K562 (cell line): ENCODE results near the gene IQCE. TPM values are rescaled to one million over a fixed set of nuclear protein-coding genes. Genes with fewer than 3 reads are reported as not detected.
A peak's percentile ranks its signal among the peaks of the same experiment; 100 is the strongest.

Experiments
- ATAC-seq: fragments of 200-7000 bp; cut with Tn5 transposase; 3 replicates; pipeline ENCODE4 v1.9.1; 2020; ENCODE audit warnings: moderate library complexity
- BruUV-seq: library from RNA; stranded (reverse); fragments of 400-500 nt; replicated peaks from 2 replicates; lab custom pipeline; 2021; lab: Mats Ljungman, UMichigan
- CTCF ChIA-PET: fragments of 300-600 bp; formaldehyde crosslinking; extraction: SDS; loops from one replicate; lab custom pipeline; 2021; ENCODE audit warnings: low intra/inter-chr PET ratio; lab: Yijun Ruan, JAX
- POLR2A ChIA-PET: fragments of 300-600, 350-650 bp; sonication (Branson Sonifier 250); formaldehyde crosslinking; extraction: SDS; loops from one replicate; lab custom pipeline; 2021; ENCODE audit warnings: antibody characterized with exemption, inconsistent platforms; lab: Yijun Ruan, JAX
- DNase-seq, 4 experiments: peaks; one replicate each; pipeline versions ENCODE4 v3.0.0 to v3.0.0-alpha.2; 2011 to 2018; ENCODE audit warnings: low spot score in 3 of 4, mixed read lengths in 3 of 4; ENCODE audit errors: extremely low read depth in 1 of 4
- FAIRE-seq: peaks from 2 replicates; lab custom pipeline; 2011; peaks lifted over from hg19 to GRCh38; lab: Jason Lieb, UNC
- H2AFZ ChIP-seq: 2 replicates; pipeline ENCODE4 v1.6.0; 2011; ENCODE audit warnings: low read depth, low read length, control low read depth, inconsistent platforms
- H3K27ac ChIP-seq: fragments of 200-600 bp; 3 replicates; pipeline ENCODE4 v1.8.0; 2011; ENCODE audit warnings: low read depth, mild to moderate bottlenecking, control low read depth, inconsistent platforms, low read length, moderate library complexity, mixed read lengths; ENCODE audit errors: extremely low read depth
- H3K27me3 ChIP-seq, 2 experiments: fragments of 300-600 bp in 1 of 2; 2 replicates in 1 of 2; 3 replicates in 1 of 2; pipeline versions ENCODE4 v1.6.0 to v1.8.0; 2011; ENCODE audit warnings: inconsistent platforms in 2 of 2, low read length in 2 of 2, mild to moderate bottlenecking in 1 of 2, mixed read lengths in 1 of 2, moderate library complexity in 1 of 2; ENCODE audit not compliant: control insufficient read depth in 2 of 2, insufficient read depth in 2 of 2
- H3K36me3 ChIP-seq: fragments of 300-600 bp; 3 replicates; pipeline ENCODE4 v1.8.0; 2011; ENCODE audit warnings: mild to moderate bottlenecking, low read length, inconsistent platforms; ENCODE audit not compliant: control insufficient read depth, insufficient read depth
- H3K4me1 ChIP-seq, 2 experiments: fragments of 200-600 bp in 1 of 2; replicated peaks in 1 of 2; 2 replicates in 1 of 2; 3 replicates in 1 of 2; pipeline versions ENCODE4 v1.5.1 to v1.8.0; 2011; ENCODE audit warnings: inconsistent platforms in 2 of 2, low read length in 2 of 2, mild to moderate bottlenecking in 1 of 2, mixed read lengths in 1 of 2, moderate library complexity in 1 of 2; ENCODE audit not compliant: control insufficient read depth in 2 of 2, insufficient read depth in 2 of 2
- H3K4me2 ChIP-seq: 2 replicates; pipeline ENCODE4 v1.6.1; 2011; ENCODE audit warnings: low read length, control low read depth, inconsistent platforms, mixed read lengths; ENCODE audit not compliant: insufficient read depth
- H3K4me3 ChIP-seq: fragments of 200-600 bp; sonication (generic), shearing (Covaris generic); 2 replicates; pipeline ENCODE4 v1.5.1; 2016; ENCODE audit warnings: control low read depth, inconsistent platforms
- H3K79me2 ChIP-seq: fragments of 200-600 bp; 3 replicates; pipeline ENCODE4 v1.8.0; 2011; ENCODE audit warnings: low read length, inconsistent platforms; ENCODE audit not compliant: control insufficient read depth, insufficient read depth
- H3K9ac ChIP-seq, 2 experiments: 2 replicates each; pipeline versions ENCODE4 v1.6.0 to v1.6.1; 2011; ENCODE audit warnings: low read depth in 2 of 2, low read length in 2 of 2, control low read depth in 1 of 2, inconsistent platforms in 1 of 2, mild to moderate bottlenecking in 1 of 2, mixed read lengths in 1 of 2; ENCODE audit not compliant: insufficient read depth in 1 of 2
- H3K9me1 ChIP-seq: one replicate; pipeline ENCODE4 v1.6.0; 2011; ENCODE audit warnings: inconsistent platforms, mild to moderate bottlenecking, low read length, moderate library complexity; ENCODE audit not compliant: control insufficient read depth, insufficient read depth
- H3K9me3 ChIP-seq: replicated peaks from 2 replicates; pipeline ENCODE4 v1.5.1; 2011; ENCODE audit warnings: low read depth, low read length, inconsistent platforms; ENCODE audit not compliant: control insufficient read depth, insufficient read depth
- H4K20me1 ChIP-seq: replicated peaks from 2 replicates; pipeline ENCODE4 v1.6.1; 2011; ENCODE audit warnings: low read length, inconsistent platforms, mixed read lengths; ENCODE audit not compliant: control insufficient read depth, insufficient read depth
- BHLHE40 ChIP-seq: IDR thresholded peaks from 2 replicates; pipeline ENCODE4 v1.6.1; 2011; ENCODE audit warnings: low read length, improper control_type of control experiment
- CBX1 ChIP-seq: sonication (generic); IDR thresholded peaks from 2 replicates; pipeline ENCODE4 v1.6.1; 2016; ENCODE audit warnings: antibody characterized with exemption, low read depth, mild to moderate bottlenecking
- FOXA3 ChIP-seq, 2 experiments: fragments of 450-650 bp in 1 of 2; sonication (generic) in 1 of 2; formaldehyde crosslinking; IDR thresholded peaks in 1 of 2; conservative IDR thresholded peaks in 1 of 2; 2 replicates each; pipeline versions ENCODE4 v1.4.0 to v1.8.0; 2020 to 2022; ENCODE audit warnings: mild to moderate bottlenecking in 2 of 2, missing genetic modification reagents in 1 of 2
- HLTF ChIP-seq: fragments of 450-650 bp; IDR thresholded peaks from 2 replicates; pipeline ENCODE4 v1.6.1; 2016
- WGBS: fragments of 100-300 bp; shearing (Covaris generic); methylation state at CpG from one replicate; pipeline ENCODE4 v1.1.6; 2016; ENCODE audit warnings: low coverage, mixed read lengths; ENCODE audit not compliant: insufficient coverage; ENCODE audit errors: missing lambda C conversion rate; 5-methylcytosine and 5-hydroxymethylcytosine counted together
- in situ Hi-C: fragments of 300-500 bp; cut with MboI; formaldehyde crosslinking; loops from 4 replicates; pipeline ENCODE4 v1.15.0; 2018; ENCODE audit warnings: inconsistent platforms, mixed read lengths
- intact Hi-C: fragments of 100-400 bp; cut with micrococcal nuclease; formaldehyde crosslinking; loops from 2 replicates; pipeline ENCODE4 v1.14.2; 2022
- polyA plus RNA-seq, 8 experiments: library from polyadenylated mRNA; depleted of rRNA in 4 of 8; stranded (reverse) in 5 of 8; unstranded in 3 of 8; fragments of >200 nt; fragmentation: Nextera tagmentation in 2 of 8; fragmentation: Illumina TruSeq in 1 of 8; extraction: Ambion mirVana in 2 of 8; extraction: Trizol in 1 of 8; gene quantifications; 2 replicates each; pipeline versions ENCODE4 v1.2.1 to v1.2.3, GENCODE V29; 2011 to 2014; ENCODE audit warnings: inconsistent platforms in 1 of 8, missing spikeins in 1 of 8
- total RNA-seq, 7 experiments: library from RNA; depleted of rRNA in 6 of 7; stranded (reverse); fragments of >200 nt in 6 of 7; fragmentation: Illumina TruSeq in 2 of 7; extraction: Trizol in 2 of 7; gene quantifications; 2 replicates each; pipeline versions ENCODE4 v1.2.1 to v1.2.3, GENCODE V29; 2011 to 2021; ENCODE audit warnings: low replicate concordance in 1 of 7
- TF ChIP-seq, protein P1 (sequence below): sonication (generic); formaldehyde crosslinking; IDR thresholded peaks from 2 replicates; pipeline ENCODE4 v1.8.0; 2022; ENCODE audit warnings: missing genetic modification reagents, mild to moderate bottlenecking, moderate library complexity, borderline replicate concordance

The IQCE gene
- total and polyA plus RNA-seq, 9 of the 15 experiments (the other 6 are each of a cell fraction or from before 2014, with no cell fraction given), result 0.18 to 8.5 (median 4.2) TPM

DNA sequence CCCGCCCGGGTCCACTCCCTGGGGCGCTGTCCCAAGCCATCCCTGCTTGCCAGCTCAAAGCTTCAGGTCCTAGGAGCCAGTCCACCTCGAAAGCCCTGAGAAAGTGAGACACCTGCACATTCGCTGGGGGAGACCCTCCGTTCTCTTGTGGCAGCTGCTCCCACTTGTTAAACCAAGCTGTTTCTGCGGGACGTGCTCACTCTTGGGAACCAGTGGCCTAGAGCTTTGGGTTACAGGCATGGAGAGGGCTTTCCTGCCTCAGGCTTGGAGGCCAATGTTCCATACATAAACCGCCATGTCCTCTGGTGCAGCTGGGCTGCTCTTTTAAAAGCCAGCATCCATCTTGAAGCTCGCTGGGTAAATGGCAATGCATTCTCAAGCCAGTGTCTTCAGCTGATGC lies 53.1 kb downstream of the IQCE start:
- Histone ChIP-seq H3K27ac (no peak overlapping the region), H4K20me1 (0 out of 2 replicates have a peak, but pooled peaks cover 6% of the 10 kb centered on the region), H3K36me3 (no peaks in the 10 kb centered on the region), H3K9me1 (no peaks in the 10 kb centered on the region), H3K27me3 (no peaks in the 10 kb centered on the region), H3K4me3 (no peak overlapping the region), H3K4me2 (peak overlapping the region; percentile 8; the same call in 1 of the 2 replicates), H3K9me3 (no peaks in the 10 kb centered on the region), H3K79me2 (no peaks in the 10 kb centered on the region), H3K9ac (peak overlapping the region in 1 of 2 experiments; percentile 77; a peak in 2 of 4 replicates), H2AFZ (0 out of 2 replicates have a peak overlapping the region, but pooled peaks have one; percentile 49), H3K4me1 (peaks cover 10 to 38% of the 10 kb centered on the region in 2 experiments; a peak in 4 of 5 replicates)
- in situ Hi-C loops, result no loop called here
- POLR2A ChIA-PET, result interaction anchor here (0.6 to 1.1 kb wide), 4 partner anchors 9 to 26 kb away, joined by 3 read pairs; partner anchors contain the start of gene TTYH3
- ATAC-seq (no peak), FAIRE-seq (no peak), DNase-seq (no peak)
- CTCF ChIA-PET, result interaction anchor here (0.6 kb wide), 1 partner anchor 57 kb away, joined by 3 read pairs; no protein-coding TSS in a partner anchor
- no TSS peak for BruUV-seq
- 30% methylated on average over 9 of the region's 10 CpGs for WGBS
- TF ChIP-seq HLTF (no peak), FOXA3 (CRISPR knock-in tag; conservative IDR thresholded peaks at IDR 0.05 in 1 of 2, IDR thresholded peaks at IDR 0.05 in 1 of 2) (0 out of 4 replicates have a peak, but pooled peaks of 1 of the 2 experiments have one; percentile 13)
- intact Hi-C loops, result no loop called here

DNA sequence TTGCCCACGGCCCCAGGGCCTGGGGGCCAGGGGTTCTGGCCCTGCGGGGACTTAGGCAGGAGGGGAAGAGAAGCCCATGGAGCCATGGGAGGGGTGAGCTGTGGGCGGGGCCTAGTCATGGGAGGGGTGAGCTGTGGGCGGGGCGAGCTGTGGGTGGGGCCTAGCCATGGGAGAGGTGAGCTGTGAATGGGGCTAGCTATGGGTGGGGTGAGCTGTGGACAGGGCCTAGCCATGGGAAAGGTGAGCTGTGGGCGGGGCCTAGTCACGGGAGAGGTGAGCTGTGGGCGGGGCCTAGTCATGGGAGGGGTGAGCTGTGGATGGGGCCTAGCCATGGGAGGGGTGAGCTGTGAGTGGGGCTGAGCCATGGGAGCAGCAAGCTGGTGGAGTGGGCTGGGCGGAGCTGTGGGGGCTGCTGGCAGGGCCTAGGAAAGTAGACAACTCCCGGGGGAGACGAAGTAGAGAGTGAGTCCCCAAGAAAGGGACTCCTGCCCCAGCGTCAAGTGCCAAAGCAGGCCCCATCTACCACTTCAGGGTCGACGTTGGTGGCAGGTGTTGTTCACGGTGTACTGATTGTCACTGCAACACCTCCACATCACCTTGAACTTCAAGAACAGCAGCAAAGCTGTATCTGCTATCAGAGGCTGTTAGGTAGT lies 53.8 kb downstream of the IQCE start:
- Histone ChIP-seq H3K4me2 (no peak overlapping the region; the same call in 1 of the 2 replicates), H3K79me2 (no peaks in the 10 kb centered on the region), H3K36me3 (no peaks in the 10 kb centered on the region), H3K27ac (no peak overlapping the region), H2AFZ (0 out of 2 replicates have a peak overlapping the region, but pooled peaks have one; percentile 49), H3K4me3 (no peak overlapping the region), H3K27me3 (peaks cover 0 to 2% of the 10 kb centered on the region in 2 experiments; a peak in 3 of 5 replicates), H3K4me1 (peaks cover 10 to 45% of the 10 kb centered on the region in 2 experiments; a peak in 4 of 5 replicates), H4K20me1 (0 out of 2 replicates have a peak, but pooled peaks cover 6% of the 10 kb centered on the region), H3K9ac (peak overlapping the region in 1 of 2 experiments; percentile 77; a peak in 2 of 4 replicates), H3K9me1 (no peaks in the 10 kb centered on the region), H3K9me3 (no peaks in the 10 kb centered on the region)
- FAIRE-seq (peak; percentile 54), ATAC-seq (peak; percentile 92), DNase-seq (peak; percentile 73 to 95 (median 89))
- CTCF ChIA-PET, result no interaction called here
- POLR2A ChIA-PET, result interaction anchor here (0.6 to 1.1 kb wide), 5 partner anchors 8 to 53 kb away, joined by 3 to 5 read pairs (median 3); partner anchors contain the start of gene TTYH3
- 43% methylated on average over 12 of the region's 15 CpGs for WGBS
- TF ChIP-seq CBX1, result no peak
- TF ChIP-seq, protein P1, sequence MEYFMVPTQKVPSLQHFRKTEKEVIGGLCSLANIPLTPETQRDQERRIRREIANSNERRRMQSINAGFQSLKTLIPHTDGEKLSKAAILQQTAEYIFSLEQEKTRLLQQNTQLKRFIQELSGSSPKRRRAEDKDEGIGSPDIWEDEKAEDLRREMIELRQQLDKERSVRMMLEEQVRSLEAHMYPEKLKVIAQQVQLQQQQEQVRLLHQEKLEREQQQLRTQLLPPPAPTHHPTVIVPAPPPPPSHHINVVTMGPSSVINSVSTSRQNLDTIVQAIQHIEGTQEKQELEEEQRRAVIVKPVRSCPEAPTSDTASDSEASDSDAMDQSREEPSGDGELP (CRISPR knock-in tag), result peak; percentile 32; the same call in 1 of the 2 replicates
- TF ChIP-seq BHLHE40, result peak; percentile 31; the same call in 1 of the 2 replicates
- in situ Hi-C loops, result no loop called here
- no TSS peak for BruUV-seq
- intact Hi-C loops, result no loop called here
